NCI-H2081 treated with DMSO at 0.1 percent for 48 hours (cell line): ENCODE measurements around the gene RNPC3.

Experiments used
- DNase-seq: peaks from one replicate; lab custom pipeline; 2025; lab: John Stamatoyannopoulos, UW

Gene RNPC3

GRCh38 chr1:103525607-103526507 lies at the start of gene RNPC3:
Gene RNPC3, plus strand, starts transcription at chr1:103525699. Its CDS starts 372 bp downstream, at chr1:103526071.
- DNase-seq, result peak; percentile 65

- no peak for DNase-seq
Measured at GRCh38 chr1:103477101-103477500, 48.4 kb upstream of the RNPC3 start.

DNA sequence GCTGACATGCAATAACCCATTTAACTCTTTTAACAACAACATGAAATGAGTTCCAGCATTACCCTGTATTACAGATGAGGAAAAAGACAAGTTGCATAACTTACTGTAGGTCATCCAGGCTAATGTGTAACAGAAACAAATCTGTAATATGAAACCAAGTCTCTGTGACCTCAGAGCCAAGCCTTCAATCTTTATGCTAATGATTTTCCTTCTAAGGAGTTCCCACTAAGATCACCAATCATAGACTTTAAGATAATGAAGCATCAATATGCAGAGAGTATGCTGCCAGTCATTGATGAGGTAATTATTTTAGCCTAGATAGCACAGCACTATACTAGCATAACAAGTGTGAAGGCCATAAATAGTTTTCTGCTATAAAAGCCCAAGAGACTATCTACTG lies 35.6 kb upstream of the RNPC3 start:
- DNase-seq, result no peak

GRCh38 chr1:103492003-103492625 lies 33.4 kb upstream of the RNPC3 start:
- no peak for DNase-seq

GRCh38 chr1:103496014-103496635 lies 29.4 kb upstream of the RNPC3 start:
- no peak for DNase-seq

DNA sequence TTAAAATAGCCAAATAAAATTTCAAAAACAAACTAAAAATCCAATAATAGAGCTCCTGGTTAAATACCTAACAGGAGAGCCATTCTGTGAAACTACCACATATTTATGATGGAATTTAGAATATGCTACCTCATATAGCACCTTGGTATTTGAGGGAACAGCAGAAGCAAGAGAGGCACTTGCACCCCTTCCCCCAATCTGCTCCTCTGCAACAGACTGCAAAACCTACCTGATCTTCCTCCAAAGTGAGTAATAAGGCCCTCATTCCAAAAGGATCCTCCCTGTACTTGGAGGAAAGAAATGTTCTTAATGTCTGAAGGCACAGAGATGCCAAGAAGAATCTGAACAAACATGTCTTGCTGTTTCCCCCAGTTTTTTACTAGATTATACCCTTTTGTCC lies 28.1 kb upstream of the RNPC3 start:
- DNase-seq, result no peak

GRCh38 chr1:103509250-103509649 lies 16.2 kb upstream of the RNPC3 start:
- DNase-seq, result no peak

DNA sequence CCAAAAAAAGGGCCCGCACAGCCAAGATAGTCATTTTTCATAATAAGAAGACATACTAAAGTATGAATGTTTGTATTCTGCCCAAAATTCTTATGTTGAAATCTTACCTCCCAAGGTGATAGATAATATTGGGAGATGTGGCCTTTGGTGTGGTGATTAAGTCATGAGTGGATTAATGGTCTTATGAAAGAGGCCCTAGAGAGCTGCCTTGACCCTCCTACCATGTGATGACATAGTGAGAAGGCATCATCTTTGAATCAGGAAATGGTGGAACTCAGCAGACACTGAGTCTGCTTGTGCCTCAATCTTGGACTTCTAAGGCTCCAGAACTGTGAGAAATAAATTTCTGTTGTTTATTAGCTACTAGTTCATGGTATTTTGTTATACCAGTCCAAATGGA lies 11.8 kb upstream of the RNPC3 start:
- no peak for DNase-seq

DNA sequence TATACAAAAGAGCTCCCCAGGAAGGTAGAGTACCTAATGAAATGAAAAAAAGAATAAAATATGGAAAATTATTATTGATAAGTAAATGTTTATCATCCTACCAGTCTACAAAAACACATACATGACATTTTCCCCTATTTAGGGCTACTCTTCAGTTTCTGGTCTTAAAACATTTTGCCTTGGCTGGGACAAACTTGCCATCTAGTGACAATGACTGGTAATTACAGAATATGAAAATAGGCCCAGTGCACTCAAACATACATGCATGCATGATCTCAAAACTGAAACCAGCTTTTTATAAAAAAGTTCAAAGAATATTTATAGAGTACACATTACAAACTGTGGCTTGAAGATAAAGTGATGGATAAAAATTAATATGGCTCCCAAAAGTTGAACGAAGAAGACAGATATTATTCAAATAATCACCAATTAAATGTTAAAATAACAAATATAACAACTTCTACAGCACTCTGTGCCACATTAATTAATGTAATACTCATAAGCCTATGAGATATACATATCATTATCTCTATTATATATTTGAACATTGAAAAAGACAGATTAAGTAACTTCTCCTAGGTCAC lies 10.5 kb upstream of the RNPC3 start:
- peak; percentile 0 for DNase-seq

- no peak for DNase-seq
Measured at GRCh38 chr1:103516283-103516682, 9.2 kb upstream of the RNPC3 start.

DNA sequence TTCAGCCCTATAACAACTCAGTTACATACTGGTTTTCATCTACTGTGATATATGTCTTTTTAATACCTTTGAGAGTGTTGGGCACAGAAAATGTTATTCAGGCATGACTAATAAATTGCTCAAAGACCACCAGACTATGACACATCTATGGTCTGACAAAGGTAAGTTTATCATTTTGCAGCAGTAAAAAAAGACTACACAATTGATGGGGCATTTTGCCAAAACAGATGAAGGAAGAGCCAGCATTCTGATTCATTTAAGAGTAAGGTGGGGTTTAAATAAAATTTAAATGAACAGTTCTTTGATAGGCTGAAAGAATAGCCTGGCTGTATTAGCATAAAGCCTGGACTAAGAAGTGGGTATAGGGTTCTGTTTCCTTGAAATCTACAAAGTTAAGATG lies 8.8 kb upstream of the RNPC3 start:
- no peak for DNase-seq

GRCh38 chr1:103517380-103518047 lies 8.0 kb upstream of the RNPC3 start:
- no peak for DNase-seq

- no peak for DNase-seq
Measured at GRCh38 chr1:103520822-103521221, 4.7 kb upstream of the RNPC3 start.

DNA sequence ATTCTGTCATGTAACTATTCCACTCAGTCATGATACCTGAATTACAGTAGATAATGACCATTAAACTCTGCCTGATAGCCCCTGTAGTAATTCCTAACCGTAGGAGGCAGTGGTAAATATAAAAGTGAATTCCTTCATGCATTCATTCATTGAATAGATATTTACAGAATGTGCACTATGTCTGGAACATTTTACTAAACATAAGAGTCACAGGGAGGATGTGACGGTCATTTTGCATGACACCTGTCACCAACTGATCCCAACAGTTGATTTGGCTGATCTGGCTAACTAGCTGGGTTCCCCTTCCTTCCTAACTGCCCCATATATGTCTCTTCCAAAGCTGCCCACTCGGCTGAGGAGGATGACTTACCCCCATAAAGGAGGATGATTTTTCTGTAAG lies 2.2 kb upstream of the RNPC3 start:
- no peak for DNase-seq

GRCh38 chr1:103525114-103525606 lies 339 bp upstream of the RNPC3 start:
- no peak for DNase-seq

- DNase-seq, result no peak
Measured at GRCh38 chr1:103527331-103527730, 1.8 kb downstream of the RNPC3 start.

GRCh38 chr1:103529746-103530145 lies 4.2 kb downstream of the RNPC3 start:
- DNase-seq, result no peak

DNA sequence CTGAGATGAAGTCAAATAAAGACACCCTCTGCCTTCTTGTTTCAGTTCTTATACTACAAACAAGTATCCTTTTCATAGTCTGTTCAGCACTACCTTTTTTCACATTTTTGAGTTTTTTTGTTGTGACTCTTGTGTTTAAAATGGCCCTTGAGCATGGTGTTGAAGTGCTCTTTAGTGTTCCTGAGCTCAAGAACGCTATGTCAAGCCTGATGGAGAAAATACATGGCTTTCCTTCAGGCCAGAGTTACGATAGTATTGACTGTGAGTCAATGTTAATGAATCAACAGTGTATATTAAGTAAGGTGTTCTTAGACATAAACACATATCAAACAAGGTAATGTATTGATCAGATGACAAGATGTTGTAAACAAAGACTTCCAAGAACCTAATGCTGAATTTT lies 12.7 kb downstream of the RNPC3 start:
- DNase-seq, result no peak

GRCh38 chr1:103541431-103541830 lies 15.9 kb downstream of the RNPC3 start:
- DNase-seq, result no peak

GRCh38 chr1:103546496-103546895 lies 21.0 kb downstream of the RNPC3 start:
- DNase-seq, result no peak

DNA sequence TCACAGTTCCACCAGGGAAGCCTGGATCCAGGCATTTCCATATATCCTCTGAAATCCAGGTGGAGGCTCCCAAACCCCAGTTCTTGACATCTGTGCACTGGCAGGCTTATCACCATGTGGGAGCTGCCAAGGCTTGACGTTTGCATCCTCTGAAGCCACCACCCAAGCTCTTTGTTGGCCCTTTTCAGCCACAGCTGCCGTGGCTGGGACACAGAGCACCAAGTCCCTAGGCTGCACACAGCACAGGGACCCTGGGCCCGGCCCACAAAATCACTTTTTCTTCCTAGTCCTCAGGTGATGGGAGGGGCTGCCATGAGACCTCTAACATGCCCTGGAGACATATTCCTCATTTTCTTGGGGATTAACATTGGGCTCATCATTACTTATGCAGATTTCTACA lies 22.3 kb downstream of the RNPC3 start:
- no peak for DNase-seq

- no peak for DNase-seq
Measured at GRCh38 chr1:103560427-103560826, 34.9 kb downstream of the RNPC3 start.
